Upper lobe of left lung (tissue), 6 donors: Measurements from ENCODE around the gene KLHL17. TPM values are rescaled to one million over a fixed set of nuclear protein-coding genes. Genes with fewer than 3 reads are reported as not detected.

Source experiments
- ATAC-seq, 2 donors: fragments of 200-7000 bp; cut with Tn5 transposase; one replicate each; pipeline ENCODE4 v1.9.1; 2022; ENCODE audit warnings: mild to moderate bottlenecking in 2 of 2, moderate library complexity in 2 of 2; ENCODE audit not compliant: low FRiP score in 2 of 2
- DNase-seq, 2 donors: peaks; one replicate each; pipeline ENCODE4 v3.0.0-alpha.2; 2019 to 2020
- H3K27ac ChIP-seq, 4 donors: fragments of 200-600 bp; sonication (generic); one replicate each; pipeline ENCODE4 v1.5.1; 2016 to 2019
- H3K27me3 ChIP-seq, 4 donors: fragments of 200-600 bp; sonication (generic); one replicate each; pipeline ENCODE4 v1.5.1; 2017 to 2019
- H3K36me3 ChIP-seq, 4 donors: fragments of 200-600 bp; sonication (generic); one replicate each; pipeline ENCODE4 v1.5.1; 2016 to 2019
- H3K4me1 ChIP-seq, 4 donors: fragments of 200-600 bp; sonication (generic); one replicate each; pipeline ENCODE4 v1.5.1; 2018 to 2019
- H3K4me3 ChIP-seq, 4 donors: fragments of 200-600 bp; sonication (generic); one replicate each; pipeline ENCODE4 v1.5.1; 2017 to 2019; ENCODE audit warnings: mild to moderate bottlenecking in 2 of 4, moderate library complexity in 1 of 4
- H3K9me3 ChIP-seq, 4 donors: fragments of 200-600 bp; sonication (generic); one replicate each; pipeline ENCODE4 v1.5.1; 2018 to 2019
- EP300 ChIP-seq, 4 donors: sonication (generic); formaldehyde crosslinking; IDR thresholded peaks; one replicate each; pipeline ENCODE4 v1.5.1; 2017; ENCODE audit warnings: antibody characterized with exemption in 4 of 4, control low read depth in 2 of 4
- POLR2A ChIP-seq, 4 donors: fragments of 450-650 bp; IDR thresholded peaks; one replicate each; pipeline ENCODE4 v1.5.1; 2016 to 2017; ENCODE audit warnings: antibody characterized with exemption in 4 of 4, mild to moderate bottlenecking in 2 of 4
- POLR2AphosphoS5 ChIP-seq, 2 donors: sonication (generic); formaldehyde crosslinking; IDR thresholded peaks; one replicate each; pipeline ENCODE4 v1.5.1; 2017; ENCODE audit warnings: antibody characterized with exemption in 2 of 2
- WGBS, 2 donors: methylation state at CpG; one replicate each; pipeline ENCODE4 v1.1.5; 2017 to 2018; 5-methylcytosine and 5-hydroxymethylcytosine counted together
- total RNA-seq, 6 donors: library from RNA; depleted of rRNA in 4 of 6; stranded (reverse); fragments of >200 nt in 4 of 6; gene quantifications; one replicate each; pipeline versions ENCODE4 v1.1.0 to v1.2.1, GENCODE V29; 2016 to 2021
- TF ChIP-seq, protein P1 (sequence below), 6 experiments: fragments of 450-650 bp in 4 of 6; fragments of 200-600 bp in 2 of 6; sonication (generic) in 2 of 6; IDR thresholded peaks; one replicate each; pipeline ENCODE4 v1.5.1; 2016 to 2019; ENCODE audit warnings: antibody characterized with exemption in 6 of 6
- donor health status: DM: no; HTN: no; CAD: no; lungs with moderate emphysema.
- donor health status: DM: no; HTN: yes; CAD: no; lungs with severe emphysema.

KLHL17 gene
- total RNA-seq, 6 donors from 2014 or later = 4.7 to 45.1 (median 16.5) TPM

DNA sequence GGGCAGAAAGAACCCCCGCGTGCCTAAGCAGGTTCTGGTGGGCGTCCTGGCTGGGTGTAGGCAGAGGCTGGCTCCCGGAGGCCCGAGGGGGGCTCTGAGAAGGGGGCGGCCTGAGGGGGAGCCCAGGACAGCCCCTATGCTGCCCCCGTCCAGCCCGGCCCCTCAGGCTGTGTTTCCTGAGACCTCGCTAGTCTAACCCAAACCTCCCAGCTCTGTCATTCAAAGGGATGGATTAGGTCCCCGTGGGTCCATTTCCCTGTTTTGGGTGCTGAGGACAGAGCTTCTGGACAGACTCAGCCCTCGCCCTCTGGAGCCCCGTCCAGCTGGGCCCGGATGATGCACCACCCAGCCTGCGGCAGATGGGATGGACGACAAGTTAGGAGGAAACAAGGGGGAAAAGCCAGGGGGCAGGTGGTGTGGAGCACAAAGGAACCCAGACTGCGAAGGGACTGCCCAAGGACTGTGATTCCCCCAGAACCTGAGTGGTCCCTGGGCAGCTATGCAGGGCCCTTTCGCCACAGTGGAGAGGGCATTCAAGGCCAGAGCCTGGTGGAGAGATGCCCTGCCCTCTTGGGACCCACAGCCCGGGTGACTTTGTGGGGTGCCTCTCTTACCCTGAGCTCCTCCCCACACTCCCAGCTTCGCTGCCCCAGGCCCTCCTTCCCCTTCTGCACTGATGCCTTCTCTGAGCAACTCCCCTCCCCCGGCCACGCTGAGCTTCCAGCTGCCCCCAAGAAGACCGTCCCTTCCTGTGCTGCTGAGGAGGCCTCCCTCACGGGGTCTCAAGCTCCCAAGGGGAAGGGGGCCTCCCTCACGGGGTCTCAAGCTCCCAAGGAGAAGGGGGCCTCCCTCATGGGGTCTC lies 36.7 kb downstream of the KLHL17 start:
- Histone ChIP-seq H3K36me3 (no peaks in the 10 kb centered on the region), H3K27me3 (peaks cover 0 to 41% (median 18%) of the 10 kb centered on the region in 4 donors), H3K4me3 (no peak overlapping the region), H3K9me3 (peaks cover 0 to 2% (median under 1%) of the 10 kb centered on the region in 4 donors), H3K27ac (no peak overlapping the region), H3K4me1 (peaks cover 25 to 44% (median 37%) of the 10 kb centered on the region in 4 donors)
- ATAC-seq (no peak), DNase-seq (peak in 1 of 2 donors; percentile 61)
- TF ChIP-seq EP300 (IDR thresholded peaks at IDR 0.05) (no peak), POLR2A (IDR thresholded peaks at IDR 0.05) (no peak), POLR2AphosphoS5 (IDR thresholded peaks at IDR 0.05) (no peak)
- TF ChIP-seq, protein P1, sequence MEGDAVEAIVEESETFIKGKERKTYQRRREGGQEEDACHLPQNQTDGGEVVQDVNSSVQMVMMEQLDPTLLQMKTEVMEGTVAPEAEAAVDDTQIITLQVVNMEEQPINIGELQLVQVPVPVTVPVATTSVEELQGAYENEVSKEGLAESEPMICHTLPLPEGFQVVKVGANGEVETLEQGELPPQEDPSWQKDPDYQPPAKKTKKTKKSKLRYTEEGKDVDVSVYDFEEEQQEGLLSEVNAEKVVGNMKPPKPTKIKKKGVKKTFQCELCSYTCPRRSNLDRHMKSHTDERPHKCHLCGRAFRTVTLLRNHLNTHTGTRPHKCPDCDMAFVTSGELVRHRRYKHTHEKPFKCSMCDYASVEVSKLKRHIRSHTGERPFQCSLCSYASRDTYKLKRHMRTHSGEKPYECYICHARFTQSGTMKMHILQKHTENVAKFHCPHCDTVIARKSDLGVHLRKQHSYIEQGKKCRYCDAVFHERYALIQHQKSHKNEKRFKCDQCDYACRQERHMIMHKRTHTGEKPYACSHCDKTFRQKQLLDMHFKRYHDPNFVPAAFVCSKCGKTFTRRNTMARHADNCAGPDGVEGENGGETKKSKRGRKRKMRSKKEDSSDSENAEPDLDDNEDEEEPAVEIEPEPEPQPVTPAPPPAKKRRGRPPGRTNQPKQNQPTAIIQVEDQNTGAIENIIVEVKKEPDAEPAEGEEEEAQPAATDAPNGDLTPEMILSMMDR (IDR thresholded peaks at IDR 0.05) = no peak
- 74 to 80% methylated on average over 13 to 23 of the region's 24 CpGs for WGBS, 2 donors

DNA sequence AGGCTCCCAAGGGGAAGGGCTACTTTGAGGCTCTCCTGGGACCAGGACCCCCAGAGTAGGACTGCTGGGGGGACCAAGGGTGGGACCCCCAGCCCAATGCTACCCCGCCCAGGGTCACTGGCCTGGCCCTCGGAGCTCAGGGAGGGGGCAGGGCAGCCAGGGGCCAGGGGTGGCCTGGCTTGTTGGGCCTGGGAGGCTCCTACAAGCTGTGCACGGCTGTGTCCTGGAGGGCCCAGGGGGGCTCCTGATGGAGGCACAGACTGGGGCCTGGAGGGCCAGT lies 37.3 kb downstream of the KLHL17 start:
- H3K27me3 ChIP-seq = peaks cover 0 to 41% (median 18%) of the 10 kb centered on the region in 4 donors
- peaks cover 25 to 45% (median 38%) of the 10 kb centered on the region in 4 donors for H3K4me1 ChIP-seq
- H3K27ac ChIP-seq = no peak overlapping the region
- DNase-seq (no peak), ATAC-seq (no peak)
- H3K4me3 ChIP-seq = no peak overlapping the region
- H3K9me3 ChIP-seq = no peaks in the 10 kb centered on the region
- H3K36me3 ChIP-seq = no peaks in the 10 kb centered on the region
- WGBS, 2 donors = 100% methylated on average over 1 of the region's 3 CpGs; no CpG with 5 or more reads in 1 of the 2 donors
- TF ChIP-seq POLR2A (IDR thresholded peaks at IDR 0.05) = no peak
- TF ChIP-seq, protein P1 (IDR thresholded peaks at IDR 0.05) = no peak
- no peak for TF ChIP-seq EP300 (IDR thresholded peaks at IDR 0.05)
- TF ChIP-seq POLR2AphosphoS5 (IDR thresholded peaks at IDR 0.05) = no peak

GRCh38 chr1:997993-998744 lies 37.8 kb downstream of the KLHL17 start:
- Histone ChIP-seq H3K27ac (peak overlapping the region in 2 of 4 donors; percentile 98), H3K4me3 (peak overlapping the region in 3 of 4 donors; percentile 62 to 72 (median 66)), H3K27me3 (peaks cover 0 to 41% (median 18%) of the 10 kb centered on the region in 4 donors), H3K4me1 (peaks cover 25 to 45% (median 38%) of the 10 kb centered on the region in 4 donors), H3K36me3 (no peaks in the 10 kb centered on the region), H3K9me3 (no peaks in the 10 kb centered on the region)
- DNase-seq (peak in 1 of 2 donors; percentile 84), ATAC-seq (no peak)
- WGBS, 2 donors = 54 to 90% methylated on average over 2 to 67 of the region's 75 CpGs
- no peak for TF ChIP-seq POLR2A (IDR thresholded peaks at IDR 0.05)
- TF ChIP-seq EP300 (IDR thresholded peaks at IDR 0.05) = no peak
- TF ChIP-seq POLR2AphosphoS5 (IDR thresholded peaks at IDR 0.05) = no peak
- TF ChIP-seq, protein P1 (IDR thresholded peaks at IDR 0.05) = no peak

- 0% methylated on average over 15 of the region's 27 CpGs; no CpG with 5 or more reads in 1 of the 2 donors for WGBS, 2 donors
- TF ChIP-seq EP300 (IDR thresholded peaks at IDR 0.05) (no peak), POLR2AphosphoS5 (IDR thresholded peaks at IDR 0.05) (no peak), POLR2A (IDR thresholded peaks at IDR 0.05) (no peak)
- TF ChIP-seq, protein P1 (IDR thresholded peaks at IDR 0.05) = no peak
- H3K4me1 ChIP-seq = peaks cover 25 to 45% (median 38%) of the 10 kb centered on the region in 4 donors
- no peaks in the 10 kb centered on the region for H3K36me3 ChIP-seq
- ATAC-seq = no peak
- peaks cover 0 to 41% (median 18%) of the 10 kb centered on the region in 4 donors for H3K27me3 ChIP-seq
- H3K9me3 ChIP-seq = no peaks in the 10 kb centered on the region
- peak overlapping the region in 2 of 4 donors; percentile 98 for H3K27ac ChIP-seq
- no peak for DNase-seq
- H3K4me3 ChIP-seq = peak overlapping the region; percentile 40 to 72 (median 64)
These were observed 38.3 kb downstream of the KLHL17 start for GRCh38 chr1:998745-998994.
